HEK293 (cell line): ENCODE results near the gene PTPRH.
A peak's percentile ranks its signal among the peaks of the same experiment; 100 is the strongest.

Experiments
- CTCF ChIA-PET: fragments of 350-600 bp; formaldehyde crosslinking; extraction: SDS; loops from one replicate; lab custom pipeline; 2021; ENCODE audit warnings: antibody characterized with exemption; lab: Yijun Ruan, JAX
- POLR2A ChIA-PET: fragments of 300-600 bp; formaldehyde crosslinking; extraction: SDS; loops from one replicate; lab custom pipeline; 2020; ENCODE audit warnings: antibody characterized with exemption, inconsistent platforms; lab: Yijun Ruan, JAX
- H3K27ac ChIP-seq: fragments of 200-500 bp; sonication (Bioruptor generic); 2 replicates; pipeline ENCODE4 v1.5.1; 2014; ENCODE audit warnings: low read depth, low read length, control low read depth, inconsistent platforms; ENCODE audit errors: extremely low read depth
- H3K36me3 ChIP-seq, 2 experiments: fragments of 200-500 bp in 1 of 2; sonication (Bioruptor generic) in 1 of 2; 1 replicate in 1 of 2; 2 replicates in 1 of 2; pipeline ENCODE4 v1.5.1; 2014 to 2017; ENCODE audit warnings: inconsistent platforms in 2 of 2, low read length in 2 of 2; ENCODE audit not compliant: control insufficient read depth in 2 of 2, insufficient read depth in 1 of 2
- H3K4me1 ChIP-seq: fragments of 200-500 bp; sonication (Bioruptor generic); 2 replicates; pipeline ENCODE4 v1.5.1; 2014; ENCODE audit warnings: mild to moderate bottlenecking, low read length, inconsistent platforms; ENCODE audit not compliant: control insufficient read depth, insufficient read depth
- H3K4me3 ChIP-seq: 2 replicates; pipeline ENCODE4 v1.5.1; 2011; ENCODE audit warnings: low read depth, mild to moderate bottlenecking, control low read depth, low read length, moderate library complexity
- H3K9me3 ChIP-seq: fragments of 200-500 bp; sonication (Bioruptor generic); 2 replicates; pipeline ENCODE4 v1.5.1; 2014; ENCODE audit warnings: low read depth, low read length, inconsistent platforms; ENCODE audit not compliant: control insufficient read depth, insufficient read depth
- GLIS1 ChIP-seq: fragments of 450-650 bp; formaldehyde crosslinking; IDR thresholded peaks from 2 replicates; pipeline ENCODE4 v1.5.1; 2016; ENCODE audit warnings: missing biosample characterization, missing genetic modification characterization
- KLF10 ChIP-seq: fragments of 450-650 bp; IDR thresholded peaks from 2 replicates; pipeline ENCODE4 v1.5.1; 2018; ENCODE audit warnings: missing biosample characterization, mild to moderate bottlenecking, missing genetic modification characterization
- KLF8 ChIP-seq: fragments of 450-650 bp; formaldehyde crosslinking; IDR thresholded peaks from 2 replicates; pipeline ENCODE4 v1.5.1; 2016; ENCODE audit warnings: missing biosample characterization, missing genetic modification characterization
- SP7 ChIP-seq: fragments of 450-650 bp; formaldehyde crosslinking; IDR thresholded peaks from 2 replicates; pipeline ENCODE4 v1.5.1; 2016; ENCODE audit warnings: missing biosample characterization, missing genetic modification characterization
- WT1 ChIP-seq: fragments of 450-650 bp; formaldehyde crosslinking; IDR thresholded peaks from 2 replicates; pipeline ENCODE4 v1.5.1; 2016; ENCODE audit warnings: missing biosample characterization, missing genetic modification characterization
- ZNF175 ChIP-seq: fragments of 450-650 bp; formaldehyde crosslinking; IDR thresholded peaks from 2 replicates; pipeline ENCODE4 v1.5.1; 2016; ENCODE audit warnings: missing biosample characterization, missing genetic modification characterization
- ZNF184 ChIP-seq: fragments of 450-650 bp; IDR thresholded peaks from 2 replicates; pipeline ENCODE4 v1.5.1; 2018; ENCODE audit warnings: missing biosample characterization, mild to moderate bottlenecking, missing genetic modification characterization
- ZNF214 ChIP-seq: fragments of 450-650 bp; formaldehyde crosslinking; IDR thresholded peaks from 2 replicates; pipeline ENCODE4 v1.5.1; 2017; ENCODE audit warnings: missing biosample characterization, mild to moderate bottlenecking, missing genetic modification characterization, borderline replicate concordance
- ZNF223 ChIP-seq: fragments of 450-650 bp; formaldehyde crosslinking; IDR thresholded peaks from 2 replicates; pipeline ENCODE4 v1.5.1; 2016; ENCODE audit warnings: missing biosample characterization, missing genetic modification characterization
- ZNF335 ChIP-seq: fragments of 450-650 bp; formaldehyde crosslinking; conservative IDR thresholded peaks from 2 replicates; pipeline ENCODE4 v1.5.1; 2016; ENCODE audit warnings: missing biosample characterization, missing genetic modification characterization
- ZNF341 ChIP-seq: fragments of 450-650 bp; formaldehyde crosslinking; IDR thresholded peaks from 2 replicates; pipeline ENCODE4; 2016; ENCODE audit warnings: low read depth, missing biosample characterization, missing genetic modification characterization
- ZNF48 ChIP-seq: fragments of 450-650 bp; formaldehyde crosslinking; IDR thresholded peaks from 2 replicates; pipeline ENCODE4 v1.5.1; 2016; ENCODE audit warnings: missing biosample characterization, missing genetic modification characterization
- ZNF529 ChIP-seq: fragments of 450-650 bp; formaldehyde crosslinking; IDR thresholded peaks from 2 replicates; pipeline ENCODE4 v1.5.1; 2017; ENCODE audit warnings: missing genetic modification characterization, missing biosample characterization; ENCODE audit not compliant: insufficient replicate concordance
- ZNF548 ChIP-seq: fragments of 450-650 bp; formaldehyde crosslinking; IDR thresholded peaks from 2 replicates; pipeline ENCODE4 v1.5.1; 2016; ENCODE audit warnings: missing biosample characterization, missing genetic modification characterization
- ZNF654 ChIP-seq: fragments of 450-650 bp; formaldehyde crosslinking; IDR thresholded peaks from 2 replicates; pipeline ENCODE4 v1.5.1; 2016; ENCODE audit warnings: low read depth, missing biosample characterization, missing genetic modification characterization
- ZNF660 ChIP-seq: fragments of 450-650 bp; IDR thresholded peaks from 2 replicates; pipeline ENCODE4 v1.5.1; 2018; ENCODE audit warnings: missing biosample characterization, mild to moderate bottlenecking, missing genetic modification characterization
- ZNF768 ChIP-seq: fragments of 450-650 bp; formaldehyde crosslinking; IDR thresholded peaks from 2 replicates; pipeline ENCODE4 v1.5.1; 2018; ENCODE audit warnings: missing biosample characterization, mild to moderate bottlenecking, missing genetic modification characterization
- ZNF791 ChIP-seq: fragments of 450-650 bp; formaldehyde crosslinking; IDR thresholded peaks from 2 replicates; pipeline ENCODE4 v1.5.1; 2016; ENCODE audit warnings: missing biosample characterization, missing genetic modification characterization
- ZNF843 ChIP-seq: fragments of 450-650 bp; formaldehyde crosslinking; IDR thresholded peaks from 2 replicates; pipeline ENCODE4 v1.5.1; 2016; ENCODE audit warnings: missing biosample characterization, missing genetic modification characterization
- ZXDB ChIP-seq: fragments of 450-650 bp; formaldehyde crosslinking; IDR thresholded peaks from 2 replicates; pipeline ENCODE4 v1.5.1; 2016; ENCODE audit warnings: missing biosample characterization, missing genetic modification characterization
- TF ChIP-seq, protein P1 (sequence below): fragments of 450-650 bp; formaldehyde crosslinking; IDR thresholded peaks from 2 replicates; pipeline ENCODE4; 2016; ENCODE audit warnings: missing biosample characterization, missing genetic modification characterization
- TF ChIP-seq, protein P2 (sequence below): fragments of 450-650 bp; formaldehyde crosslinking; IDR thresholded peaks from 2 replicates; pipeline ENCODE4 v1.5.1; 2016; ENCODE audit warnings: missing biosample characterization, missing genetic modification characterization
- TF ChIP-seq, protein P3 (sequence below): fragments of 450-650 bp; formaldehyde crosslinking; IDR thresholded peaks from 2 replicates; pipeline ENCODE4 v1.5.1; 2017; ENCODE audit warnings: missing biosample characterization, missing genetic modification characterization
- TF ChIP-seq, protein P4 (sequence below): fragments of 450-650 bp; formaldehyde crosslinking; IDR thresholded peaks from 2 replicates; pipeline ENCODE4 v1.5.1; 2016; ENCODE audit warnings: missing biosample characterization, missing genetic modification characterization
- TF ChIP-seq, protein P5 (sequence below): fragments of 450-650 bp; formaldehyde crosslinking; optimal IDR thresholded peaks from 2 replicates; pipeline ENCODE3; 2016; ENCODE audit warnings: missing biosample characterization, mild to moderate bottlenecking, missing genetic modification characterization
- TF ChIP-seq, protein P6 (sequence below): fragments of 450-650 bp; IDR thresholded peaks from 2 replicates; pipeline ENCODE4 v1.5.1; 2018; ENCODE audit warnings: missing biosample characterization, mild to moderate bottlenecking, missing genetic modification characterization
- TF ChIP-seq, protein P7 (sequence below): fragments of 450-650 bp; formaldehyde crosslinking; IDR thresholded peaks from 2 replicates; pipeline ENCODE4 v1.5.1; 2017; ENCODE audit warnings: missing biosample characterization, missing genetic modification characterization

The PTPRH gene

DNA sequence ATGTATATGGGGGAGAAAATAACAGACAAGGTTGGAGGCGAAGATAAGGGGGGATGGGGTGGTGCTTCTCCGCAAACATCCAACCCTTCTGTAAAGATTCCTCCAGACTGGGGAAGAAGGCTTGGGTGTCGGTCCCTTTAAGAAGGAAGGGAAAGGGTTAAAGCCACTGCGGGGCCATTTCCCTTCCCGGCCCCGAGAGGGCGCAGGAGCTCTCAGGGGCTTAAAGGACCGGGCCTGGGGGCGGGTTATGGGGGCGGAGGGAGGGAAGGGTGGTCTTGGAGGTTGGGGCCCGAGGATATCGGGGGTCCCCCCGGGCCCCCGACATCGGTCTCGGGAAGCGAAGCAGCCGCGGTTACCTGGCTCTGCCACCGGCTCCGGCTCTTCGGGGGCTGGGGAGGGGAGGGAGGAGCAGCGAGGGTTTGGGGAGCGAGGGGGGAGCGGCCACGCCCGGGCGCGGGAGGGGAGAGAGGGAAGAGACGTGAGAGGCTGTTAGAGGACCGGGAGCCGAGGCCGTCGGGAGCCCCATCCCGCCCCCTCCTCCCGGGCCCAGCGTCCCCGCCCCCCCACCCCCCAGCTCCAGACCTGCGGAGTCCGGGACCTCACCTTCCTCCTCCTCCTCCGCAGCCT, 63.1 kb downstream of the PTPRH start:
- POLR2A ChIA-PET: interaction anchor here (0.6 to 2.0 kb wide), 11 partner anchors 10 to 263 kb away, joined by 3 to 11 read pairs (median 4); partner anchors contain the start of genes PPP1R12C, PPP6R1 and UBE2S
- peak overlapping the region; percentile 46 for H3K4me3 ChIP-seq
- CTCF ChIA-PET: interaction anchor here (0.6 to 4.6 kb wide), 16 partner anchors 10 to 487 kb away, joined by 3 to 52 read pairs (median 5); partner anchors contain the start of genes DNAAF3 and TNNI3
- H3K36me3 ChIP-seq: no peaks in the 10 kb centered on the region
- H3K27ac ChIP-seq: no peak overlapping the region
- no peaks in the 10 kb centered on the region for H3K9me3 ChIP-seq
- H3K4me1 ChIP-seq: no peaks in the 10 kb centered on the region
- TF ChIP-seq ZNF223 (tag by site-specific recombination) (no peak), ZNF548 (tag by site-specific recombination) (no peak), SP7 (peak; percentile 23; the same call in 1 of the 2 replicates), ZNF529 (tag by site-specific recombination) (no peak), ZNF335 (peak; percentile 37), ZNF184 (tag by site-specific recombination) (no peak), ZXDB (tag by site-specific recombination) (peak; percentile 20; the same call in 1 of the 2 replicates), ZNF843 (tag by site-specific recombination) (no peak), KLF8 (tag by site-specific recombination) (peak; percentile 79), ZNF660 (tag by site-specific recombination) (0 out of 2 replicates have a peak, but pooled peaks have one; percentile 49), ZNF214 (tag by site-specific recombination) (no peak), ZNF48 (tag by site-specific recombination) (no peak), KLF10 (tag by site-specific recombination) (0 out of 2 replicates have a peak, but pooled peaks have one; percentile 18), ZNF175 (tag by site-specific recombination) (no peak), WT1 (0 out of 2 replicates have a peak, but pooled peaks have one; percentile 11), GLIS1 (tag by site-specific recombination) (peak; percentile 6; the same call in 1 of the 2 replicates), ZNF768 (no peak), ZNF654 (tag by site-specific recombination) (peak; percentile 17; the same call in 1 of the 2 replicates), ZNF341 (tag by site-specific recombination) (no peak), ZNF791 (tag by site-specific recombination) (no peak)
- TF ChIP-seq, protein P1, sequence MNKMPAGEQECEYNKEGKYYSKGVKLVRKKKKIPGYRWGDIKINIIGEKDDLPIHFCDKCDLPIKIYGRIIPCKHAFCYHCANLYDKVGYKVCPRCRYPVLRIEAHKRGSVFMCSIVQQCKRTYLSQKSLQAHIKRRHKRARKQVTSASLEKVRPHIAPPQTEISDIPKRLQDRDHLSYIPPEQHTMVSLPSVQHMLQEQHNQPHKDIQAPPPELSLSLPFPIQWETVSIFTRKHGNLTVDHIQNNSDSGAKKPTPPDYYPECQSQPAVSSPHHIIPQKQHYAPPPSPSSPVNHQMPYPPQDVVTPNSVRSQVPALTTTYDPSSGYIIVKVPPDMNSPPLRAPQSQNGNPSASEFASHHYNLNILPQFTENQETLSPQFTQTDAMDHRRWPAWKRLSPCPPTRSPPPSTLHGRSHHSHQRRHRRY (tag by site-specific recombination): no peak
- TF ChIP-seq, protein P2, sequence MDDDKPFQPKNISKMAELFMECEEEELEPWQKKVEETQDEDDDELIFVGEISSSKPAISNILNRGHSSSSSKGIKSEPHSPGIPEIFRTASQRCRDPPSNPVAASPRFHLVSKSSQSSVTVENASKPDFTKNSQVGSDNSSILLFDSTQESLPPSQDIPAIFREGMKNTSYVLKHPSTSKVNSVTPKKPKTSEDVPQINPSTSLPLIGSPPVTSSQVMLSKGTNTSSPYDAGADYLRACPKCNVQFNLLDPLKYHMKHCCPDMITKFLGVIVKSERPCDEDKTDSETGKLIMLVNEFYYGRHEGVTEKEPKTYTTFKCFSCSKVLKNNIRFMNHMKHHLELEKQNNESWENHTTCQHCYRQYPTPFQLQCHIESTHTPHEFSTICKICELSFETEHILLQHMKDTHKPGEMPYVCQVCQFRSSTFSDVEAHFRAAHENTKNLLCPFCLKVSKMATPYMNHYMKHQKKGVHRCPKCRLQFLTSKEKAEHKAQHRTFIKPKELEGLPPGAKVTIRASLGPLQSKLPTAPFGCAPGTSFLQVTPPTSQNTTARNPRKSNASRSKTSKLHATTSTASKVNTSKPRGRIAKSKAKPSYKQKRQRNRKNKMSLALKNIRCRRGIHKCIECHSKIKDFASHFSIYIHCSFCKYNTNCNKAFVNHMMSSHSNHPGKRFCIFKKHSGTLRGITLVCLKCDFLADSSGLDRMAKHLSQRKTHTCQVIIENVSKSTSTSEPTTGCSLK: no peak
- TF ChIP-seq, protein P3, sequence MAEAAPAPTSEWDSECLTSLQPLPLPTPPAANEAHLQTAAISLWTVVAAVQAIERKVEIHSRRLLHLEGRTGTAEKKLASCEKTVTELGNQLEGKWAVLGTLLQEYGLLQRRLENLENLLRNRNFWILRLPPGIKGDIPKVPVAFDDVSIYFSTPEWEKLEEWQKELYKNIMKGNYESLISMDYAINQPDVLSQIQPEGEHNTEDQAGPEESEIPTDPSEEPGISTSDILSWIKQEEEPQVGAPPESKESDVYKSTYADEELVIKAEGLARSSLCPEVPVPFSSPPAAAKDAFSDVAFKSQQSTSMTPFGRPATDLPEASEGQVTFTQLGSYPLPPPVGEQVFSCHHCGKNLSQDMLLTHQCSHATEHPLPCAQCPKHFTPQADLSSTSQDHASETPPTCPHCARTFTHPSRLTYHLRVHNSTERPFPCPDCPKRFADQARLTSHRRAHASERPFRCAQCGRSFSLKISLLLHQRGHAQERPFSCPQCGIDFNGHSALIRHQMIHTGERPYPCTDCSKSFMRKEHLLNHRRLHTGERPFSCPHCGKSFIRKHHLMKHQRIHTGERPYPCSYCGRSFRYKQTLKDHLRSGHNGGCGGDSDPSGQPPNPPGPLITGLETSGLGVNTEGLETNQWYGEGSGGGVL (tag by site-specific recombination): peak; percentile 60
- TF ChIP-seq, protein P4, sequence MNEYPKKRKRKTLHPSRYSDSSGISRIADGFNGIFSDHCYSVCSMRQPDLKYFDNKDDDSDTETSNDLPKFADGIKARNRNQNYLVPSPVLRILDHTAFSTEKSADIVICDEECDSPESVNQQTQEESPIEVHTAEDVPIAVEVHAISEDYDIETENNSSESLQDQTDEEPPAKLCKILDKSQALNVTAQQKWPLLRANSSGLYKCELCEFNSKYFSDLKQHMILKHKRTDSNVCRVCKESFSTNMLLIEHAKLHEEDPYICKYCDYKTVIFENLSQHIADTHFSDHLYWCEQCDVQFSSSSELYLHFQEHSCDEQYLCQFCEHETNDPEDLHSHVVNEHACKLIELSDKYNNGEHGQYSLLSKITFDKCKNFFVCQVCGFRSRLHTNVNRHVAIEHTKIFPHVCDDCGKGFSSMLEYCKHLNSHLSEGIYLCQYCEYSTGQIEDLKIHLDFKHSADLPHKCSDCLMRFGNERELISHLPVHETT: 0 out of 2 replicates have a peak, but pooled peaks have one; percentile 37
- TF ChIP-seq, protein P5, sequence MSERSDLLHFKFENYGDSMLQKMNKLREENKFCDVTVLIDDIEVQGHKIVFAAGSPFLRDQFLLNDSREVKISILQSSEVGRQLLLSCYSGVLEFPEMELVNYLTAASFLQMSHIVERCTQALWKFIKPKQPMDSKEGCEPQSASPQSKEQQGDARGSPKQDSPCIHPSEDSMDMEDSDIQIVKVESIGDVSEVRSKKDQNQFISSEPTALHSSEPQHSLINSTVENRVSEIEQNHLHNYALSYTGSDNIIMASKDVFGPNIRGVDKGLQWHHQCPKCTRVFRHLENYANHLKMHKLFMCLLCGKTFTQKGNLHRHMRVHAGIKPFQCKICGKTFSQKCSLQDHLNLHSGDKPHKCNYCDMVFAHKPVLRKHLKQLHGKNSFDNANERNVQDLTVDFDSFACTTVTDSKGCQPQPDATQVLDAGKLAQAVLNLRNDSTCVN (tag by site-specific recombination): peak; percentile 17
- TF ChIP-seq, protein P6, sequence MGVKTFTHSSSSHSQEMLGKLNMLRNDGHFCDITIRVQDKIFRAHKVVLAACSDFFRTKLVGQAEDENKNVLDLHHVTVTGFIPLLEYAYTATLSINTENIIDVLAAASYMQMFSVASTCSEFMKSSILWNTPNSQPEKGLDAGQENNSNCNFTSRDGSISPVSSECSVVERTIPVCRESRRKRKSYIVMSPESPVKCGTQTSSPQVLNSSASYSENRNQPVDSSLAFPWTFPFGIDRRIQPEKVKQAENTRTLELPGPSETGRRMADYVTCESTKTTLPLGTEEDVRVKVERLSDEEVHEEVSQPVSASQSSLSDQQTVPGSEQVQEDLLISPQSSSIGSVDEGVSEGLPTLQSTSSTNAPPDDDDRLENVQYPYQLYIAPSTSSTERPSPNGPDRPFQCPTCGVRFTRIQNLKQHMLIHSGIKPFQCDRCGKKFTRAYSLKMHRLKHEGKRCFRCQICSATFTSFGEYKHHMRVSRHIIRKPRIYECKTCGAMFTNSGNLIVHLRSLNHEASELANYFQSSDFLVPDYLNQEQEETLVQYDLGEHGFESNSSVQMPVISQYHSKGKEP (tag by site-specific recombination): no peak
- TF ChIP-seq, protein P7, sequence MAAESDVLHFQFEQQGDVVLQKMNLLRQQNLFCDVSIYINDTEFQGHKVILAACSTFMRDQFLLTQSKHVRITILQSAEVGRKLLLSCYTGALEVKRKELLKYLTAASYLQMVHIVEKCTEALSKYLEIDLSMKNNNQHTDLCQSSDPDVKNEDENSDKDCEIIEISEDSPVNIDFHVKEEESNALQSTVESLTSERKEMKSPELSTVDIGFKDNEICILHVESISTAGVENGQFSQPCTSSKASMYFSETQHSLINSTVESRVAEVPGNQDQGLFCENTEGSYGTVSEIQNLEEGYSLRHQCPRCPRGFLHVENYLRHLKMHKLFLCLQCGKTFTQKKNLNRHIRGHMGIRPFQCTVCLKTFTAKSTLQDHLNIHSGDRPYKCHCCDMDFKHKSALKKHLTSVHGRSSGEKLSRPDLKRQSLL (tag by site-specific recombination): 0 out of 2 replicates have a peak, but pooled peaks have one; percentile 28
